ENCODE results near the gene CABCOCO1. TPM values are rescaled to one million over a fixed set of nuclear protein-coding genes. Genes with fewer than 3 reads are reported as not detected.

Gene CABCOCO1
- polyA plus RNA-seq, 1 of the 3 experiments (the other 2 are of a cell fraction) = 0.71 TPM

DNA sequence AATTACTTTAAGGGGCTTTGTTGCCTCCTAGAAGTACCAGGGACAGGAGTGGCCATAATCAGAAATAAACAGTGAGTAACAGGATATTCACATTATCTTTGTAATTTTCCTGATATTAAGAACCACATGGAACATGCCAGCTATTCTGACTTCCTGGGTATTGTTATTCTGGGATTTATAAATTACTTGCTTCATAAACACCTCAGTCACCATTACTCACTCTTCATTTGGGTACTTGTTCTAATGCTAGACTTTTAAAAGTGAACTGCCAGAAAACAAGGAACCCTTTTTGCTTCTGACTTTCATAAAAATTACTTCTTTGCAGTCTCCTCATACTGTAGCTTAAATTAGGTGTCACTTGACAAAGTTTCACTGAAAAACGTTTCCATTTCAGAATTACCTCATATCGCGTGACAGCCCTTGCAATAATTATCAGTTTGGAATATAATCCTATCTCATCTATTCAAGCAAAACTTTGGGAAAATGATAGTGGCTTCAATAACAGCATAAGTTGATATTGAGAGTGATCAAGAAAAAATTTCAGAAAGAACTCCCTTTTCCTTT lies 29.8 kb downstream of the CABCOCO1 start:
- Histone ChIP-seq H3K27ac (ENCODE audit: low read depth in 2 of 2, low read length in 1 of 2) (no peak overlapping the region), H3K9me2 (no peaks in the 10 kb centered on the region), H3F3A (replicated peaks; ENCODE audit: insufficient read depth) (no peaks in the 10 kb centered on the region), H3K4me3 (ENCODE audit: low read depth in 2 of 2, low read length in 1 of 2) (no peak overlapping the region), H3K4me2 (no peak overlapping the region), H3K9ac (no peak overlapping the region), H4K20me1 (ENCODE audit: insufficient read depth) (no peaks in the 10 kb centered on the region), H3K36me3 (replicated peaks in 1 of 2; ENCODE audit: control insufficient read depth in 1 of 2, insufficient read depth in 2 of 2, low read length in 1 of 2) (no peaks in the 10 kb centered on the region), H3K79me2 (ENCODE audit: insufficient read depth) (no peaks in the 10 kb centered on the region), H2AFZ (ENCODE audit: low read depth) (no peak overlapping the region), H3K27me3 (ENCODE audit: insufficient read depth) (no peaks in the 10 kb centered on the region), H3K4me1 (ENCODE audit: control insufficient read depth in 1 of 2, insufficient read depth in 2 of 2, low read depth in 1 of 2, low read length in 1 of 2) (no peaks in the 10 kb centered on the region; a peak in 1 of 4 replicates), H3K9me3 (no peaks in the 10 kb centered on the region)
- TF ChIP-seq ELF1 (IDR thresholded peaks at IDR 0.05) (no peak), RXRA (IDR thresholded peaks at IDR 0.05; ENCODE audit: borderline replicate concordance, low read depth) (no peak), EZH2phosphoT487 (IDR thresholded peaks at IDR 0.05; ENCODE audit: borderline replicate concordance, low read depth) (no peak), SMC3 (IDR thresholded peaks at IDR 0.05; ENCODE audit: low read depth, low read length) (no peak), FOXM1 (IDR thresholded peaks at IDR 0.05; ENCODE audit: low read depth) (no peak), YY1 (IDR thresholded peaks at IDR 0.05; ENCODE audit: low read depth) (no peak), RFX5 (IDR thresholded peaks at IDR 0.05; ENCODE audit: low read length) (no peak), MEF2A (IDR thresholded peaks at IDR 0.05; ENCODE audit: borderline replicate concordance, low read depth) (no peak), CHD2 (IDR thresholded peaks at IDR 0.05; ENCODE audit: low read length, partially characterized antibody) (no peak), GABPA (IDR thresholded peaks at IDR 0.05; ENCODE audit: low read depth) (no peak), NRF1 (IDR thresholded peaks at IDR 0.05; ENCODE audit: low read depth, low read length) (no peak), FOSL2 (IDR thresholded peaks at IDR 0.05; ENCODE audit: borderline replicate concordance, low read depth) (no peak), RCOR1 (IDR thresholded peaks at IDR 0.05; ENCODE audit: low read length) (no peak), EP300 (IDR thresholded peaks at IDR 0.05; ENCODE audit: borderline replicate concordance in 1 of 2, low read depth in 1 of 2, low read length in 1 of 2) (no peak)
- TF ChIP-seq, protein P1, sequence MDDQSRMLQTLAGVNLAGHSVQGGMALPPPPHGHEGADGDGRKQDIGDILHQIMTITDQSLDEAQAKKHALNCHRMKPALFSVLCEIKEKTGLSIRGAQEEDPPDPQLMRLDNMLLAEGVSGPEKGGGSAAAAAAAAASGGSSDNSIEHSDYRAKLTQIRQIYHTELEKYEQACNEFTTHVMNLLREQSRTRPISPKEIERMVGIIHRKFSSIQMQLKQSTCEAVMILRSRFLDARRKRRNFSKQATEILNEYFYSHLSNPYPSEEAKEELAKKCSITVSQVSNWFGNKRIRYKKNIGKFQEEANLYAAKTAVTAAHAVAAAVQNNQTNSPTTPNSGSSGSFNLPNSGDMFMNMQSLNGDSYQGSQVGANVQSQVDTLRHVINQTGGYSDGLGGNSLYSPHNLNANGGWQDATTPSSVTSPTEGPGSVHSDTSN (IDR thresholded peaks at IDR 0.05) = no peak
- TF ChIP-seq, protein P2, sequence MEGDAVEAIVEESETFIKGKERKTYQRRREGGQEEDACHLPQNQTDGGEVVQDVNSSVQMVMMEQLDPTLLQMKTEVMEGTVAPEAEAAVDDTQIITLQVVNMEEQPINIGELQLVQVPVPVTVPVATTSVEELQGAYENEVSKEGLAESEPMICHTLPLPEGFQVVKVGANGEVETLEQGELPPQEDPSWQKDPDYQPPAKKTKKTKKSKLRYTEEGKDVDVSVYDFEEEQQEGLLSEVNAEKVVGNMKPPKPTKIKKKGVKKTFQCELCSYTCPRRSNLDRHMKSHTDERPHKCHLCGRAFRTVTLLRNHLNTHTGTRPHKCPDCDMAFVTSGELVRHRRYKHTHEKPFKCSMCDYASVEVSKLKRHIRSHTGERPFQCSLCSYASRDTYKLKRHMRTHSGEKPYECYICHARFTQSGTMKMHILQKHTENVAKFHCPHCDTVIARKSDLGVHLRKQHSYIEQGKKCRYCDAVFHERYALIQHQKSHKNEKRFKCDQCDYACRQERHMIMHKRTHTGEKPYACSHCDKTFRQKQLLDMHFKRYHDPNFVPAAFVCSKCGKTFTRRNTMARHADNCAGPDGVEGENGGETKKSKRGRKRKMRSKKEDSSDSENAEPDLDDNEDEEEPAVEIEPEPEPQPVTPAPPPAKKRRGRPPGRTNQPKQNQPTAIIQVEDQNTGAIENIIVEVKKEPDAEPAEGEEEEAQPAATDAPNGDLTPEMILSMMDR (IDR thresholded peaks at IDR 0.05) = no peak
- TF ChIP-seq, protein P3, sequence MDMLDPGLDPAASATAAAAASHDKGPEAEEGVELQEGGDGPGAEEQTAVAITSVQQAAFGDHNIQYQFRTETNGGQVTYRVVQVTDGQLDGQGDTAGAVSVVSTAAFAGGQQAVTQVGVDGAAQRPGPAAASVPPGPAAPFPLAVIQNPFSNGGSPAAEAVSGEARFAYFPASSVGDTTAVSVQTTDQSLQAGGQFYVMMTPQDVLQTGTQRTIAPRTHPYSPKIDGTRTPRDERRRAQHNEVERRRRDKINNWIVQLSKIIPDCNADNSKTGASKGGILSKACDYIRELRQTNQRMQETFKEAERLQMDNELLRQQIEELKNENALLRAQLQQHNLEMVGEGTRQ (IDR thresholded peaks at IDR 0.05; ENCODE audit: borderline replicate concordance, low read depth, low read length) = no peak
- TF ChIP-seq, protein P4, sequence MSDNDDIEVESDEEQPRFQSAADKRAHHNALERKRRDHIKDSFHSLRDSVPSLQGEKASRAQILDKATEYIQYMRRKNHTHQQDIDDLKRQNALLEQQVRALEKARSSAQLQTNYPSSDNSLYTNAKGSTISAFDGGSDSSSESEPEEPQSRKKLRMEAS (IDR thresholded peaks at IDR 0.05; ENCODE audit: low read depth) = no peak
- TF ChIP-seq, protein P5, sequence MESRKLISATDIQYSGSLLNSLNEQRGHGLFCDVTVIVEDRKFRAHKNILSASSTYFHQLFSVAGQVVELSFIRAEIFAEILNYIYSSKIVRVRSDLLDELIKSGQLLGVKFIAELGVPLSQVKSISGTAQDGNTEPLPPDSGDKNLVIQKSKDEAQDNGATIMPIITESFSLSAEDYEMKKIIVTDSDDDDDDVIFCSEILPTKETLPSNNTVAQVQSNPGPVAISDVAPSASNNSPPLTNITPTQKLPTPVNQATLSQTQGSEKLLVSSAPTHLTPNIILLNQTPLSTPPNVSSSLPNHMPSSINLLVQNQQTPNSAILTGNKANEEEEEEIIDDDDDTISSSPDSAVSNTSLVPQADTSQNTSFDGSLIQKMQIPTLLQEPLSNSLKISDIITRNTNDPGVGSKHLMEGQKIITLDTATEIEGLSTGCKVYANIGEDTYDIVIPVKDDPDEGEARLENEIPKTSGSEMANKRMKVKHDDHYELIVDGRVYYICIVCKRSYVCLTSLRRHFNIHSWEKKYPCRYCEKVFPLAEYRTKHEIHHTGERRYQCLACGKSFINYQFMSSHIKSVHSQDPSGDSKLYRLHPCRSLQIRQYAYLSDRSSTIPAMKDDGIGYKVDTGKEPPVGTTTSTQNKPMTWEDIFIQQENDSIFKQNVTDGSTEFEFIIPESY (IDR thresholded peaks at IDR 0.05; ENCODE audit: borderline replicate concordance, low read depth) = no peak
- ChIA-PET CTCF (no interaction called here), POLR2A (no interaction called here)
- WGBS (ENCODE audit: low lambda C conversion rate) = 83% methylated on average over 3 of the region's 3 CpGs
- DNase-seq = no peak
